ENCODE measurements around the gene ERN1. TPM values are rescaled to one million over a fixed set of nuclear protein-coding genes. Genes with fewer than 3 reads are reported as not detected.

ERN1 gene
- total RNA-seq, 1 donor from 2014 or later: 14.9 TPM

- Mint-ChIP-seq H3K36me3 (ENCODE audit: low read depth) (no peaks in the 10 kb centered on the region), H3K9me3 (ENCODE audit: low read depth) (no peaks in the 10 kb centered on the region), H3K27ac (ENCODE audit: unreplicated experiment) (no peak overlapping the region), H3K4me1 (ENCODE audit: low read depth) (no peaks in the 10 kb centered on the region), H3K4me3 (ENCODE audit: unreplicated experiment) (no peak overlapping the region), H3K27me3 (ENCODE audit: low read depth) (no peaks in the 10 kb centered on the region)
- TF ChIP-seq CTCF (IDR thresholded peaks at IDR 0.05): no peak
- DNase-seq (ENCODE audit: low spot score): no peak
These were observed 97.9 kb downstream of the ERN1 start for GRCh38 chr17:64032081-64032480.

- Mint-ChIP-seq H3K4me3 (ENCODE audit: unreplicated experiment) (no peak overlapping the region), H3K36me3 (ENCODE audit: low read depth) (no peaks in the 10 kb centered on the region), H3K27ac (ENCODE audit: unreplicated experiment) (no peak overlapping the region), H3K27me3 (ENCODE audit: low read depth) (peaks cover 1% of the 10 kb centered on the region), H3K9me3 (ENCODE audit: low read depth) (no peaks in the 10 kb centered on the region), H3K4me1 (ENCODE audit: low read depth) (peaks cover 5% of the 10 kb centered on the region)
- no peak for DNase-seq (ENCODE audit: low spot score)
- TF ChIP-seq CTCF (IDR thresholded peaks at IDR 0.05): peak; percentile 97
These were observed 101.0 kb downstream of the ERN1 start for GRCh38 chr17:64028874-64029464.

- no peaks in the 10 kb centered on the region for H3K9me3 Mint-ChIP-seq (ENCODE audit: low read depth)
- no peak for DNase-seq (ENCODE audit: low spot score)
- no peaks in the 10 kb centered on the region for H3K36me3 Mint-ChIP-seq (ENCODE audit: low read depth)
- peak overlapping the region; percentile 45 for H3K4me3 Mint-ChIP-seq (ENCODE audit: unreplicated experiment)
- no peak overlapping the region for H3K27ac Mint-ChIP-seq (ENCODE audit: unreplicated experiment)
- H3K27me3 Mint-ChIP-seq (ENCODE audit: low read depth): peaks cover 1% of the 10 kb centered on the region
- peaks cover 5% of the 10 kb centered on the region for H3K4me1 Mint-ChIP-seq (ENCODE audit: low read depth)
- TF ChIP-seq CTCF (IDR thresholded peaks at IDR 0.05): peak; percentile 99
These were observed 104.1 kb downstream of the ERN1 start for GRCh38 chr17:64025732-64026294.

GRCh38 chr17:64024781-64025731 is 104.9 kb downstream of the ERN1 start:
- H3K9me3 Mint-ChIP-seq (ENCODE audit: low read depth): no peaks in the 10 kb centered on the region
- H3K4me1 Mint-ChIP-seq (ENCODE audit: low read depth): peaks cover 5% of the 10 kb centered on the region

More at GRCh38 chr17:64024781-64025731, 104.9 kb downstream of the ERN1 start:
- no peak overlapping the region for H3K27ac Mint-ChIP-seq (ENCODE audit: unreplicated experiment)
- H3K27me3 Mint-ChIP-seq (ENCODE audit: low read depth): peaks cover 2% of the 10 kb centered on the region
- no peak overlapping the region for H3K4me3 Mint-ChIP-seq (ENCODE audit: unreplicated experiment)
- no peak for TF ChIP-seq CTCF (IDR thresholded peaks at IDR 0.05)
- no peak for DNase-seq (ENCODE audit: low spot score)
- H3K36me3 Mint-ChIP-seq (ENCODE audit: low read depth): no peaks in the 10 kb centered on the region
